PC-3 (cell line): ENCODE measurements around the gene MAP2K2. TPM values are rescaled to one million over a fixed set of nuclear protein-coding genes. Genes with fewer than 3 reads are reported as not detected.

Source experiments
- ATAC-seq: fragments of 200-7000 bp; cut with Tn5 transposase; 2 replicates; pipeline ENCODE4 v1.9.1; 2020; ENCODE audit warnings: mild to moderate bottlenecking, moderate library complexity
- BruUV-seq: library from RNA; stranded (reverse); fragments of 400-500 nt; replicated peaks from 2 replicates; lab custom pipeline; 2021; lab: Mats Ljungman, UMichigan
- CTCF ChIA-PET: fragments of 300-600 bp; sonication (Branson Sonifier 250); formaldehyde crosslinking; loops from one replicate; lab custom pipeline; 2022; ENCODE audit warnings: antibody characterized with exemption; lab: Charles Lee
- POLR2A ChIA-PET: fragments of 300-600 bp; sonication (Branson Sonifier 250); formaldehyde crosslinking; loops from one replicate; lab custom pipeline; 2022; ENCODE audit warnings: antibody characterized with exemption; ENCODE audit not compliant: unreplicated experiment; lab: Charles Lee
- DNase-seq: peaks from one replicate; pipeline ENCODE4 v3.0.0-alpha.2; 2015
- H2AFZ ChIP-seq: fragments of 300-600 bp; sonication (generic); 2 replicates; pipeline ENCODE4 v1.6.0; 2016; ENCODE audit warnings: antibody characterized with exemption, low read length
- H3F3A ChIP-seq: fragments of 300-600 bp; sonication (generic); one replicate; pipeline ENCODE4 v1.6.0; 2017; ENCODE audit warnings: antibody characterized with exemption, low read length, control low read depth, mild to moderate bottlenecking; ENCODE audit not compliant: unreplicated experiment
- H3K27ac ChIP-seq: fragments of 300-600 bp; sonication (generic); 2 replicates; pipeline ENCODE4 v1.5.1; 2016; ENCODE audit warnings: mild to moderate bottlenecking, low read length
- H3K27me3 ChIP-seq: fragments of 300-600 bp; sonication (generic); 2 replicates; pipeline ENCODE4 v1.6.1; 2016; ENCODE audit warnings: low read length, mixed read lengths
- H3K36me3 ChIP-seq: fragments of 300-600 bp; sonication (generic); 2 replicates; pipeline ENCODE4 v1.6.1; 2016; ENCODE audit warnings: low read depth, mixed run types, low read length, mixed read lengths
- H3K4me1 ChIP-seq: fragments of 300-600 bp; sonication (generic); 2 replicates; pipeline ENCODE4 v1.5.1; 2016; ENCODE audit warnings: low read length; ENCODE audit not compliant: insufficient read depth
- H3K4me2 ChIP-seq: fragments of 300-600 bp; sonication (generic); 2 replicates; pipeline ENCODE4 v1.6.0; 2016; ENCODE audit warnings: low read length
- H3K4me3 ChIP-seq: fragments of 300-600 bp; sonication (generic); 2 replicates; pipeline ENCODE4 v1.5.1; 2016; ENCODE audit warnings: mild to moderate bottlenecking, low read length, mixed read lengths
- H3K79me2 ChIP-seq: fragments of 300-600 bp; sonication (generic); 2 replicates; pipeline ENCODE4 v1.6.1; 2017; ENCODE audit warnings: low read length, mixed read lengths
- H3K9ac ChIP-seq: fragments of 300-600 bp; sonication (generic); 2 replicates; pipeline ENCODE4 v1.6.0; 2016; ENCODE audit warnings: mild to moderate bottlenecking, low read length
- H3K9me2 ChIP-seq: fragments of 300-600 bp; sonication (generic); replicated peaks from 2 replicates; pipeline ENCODE4 v1.6.1; 2016; ENCODE audit warnings: mixed run types, low read length, mixed read lengths
- H3K9me3 ChIP-seq: fragments of 300-600 bp; sonication (generic); 2 replicates; pipeline ENCODE4 v1.6.1; 2016; ENCODE audit warnings: low read length, mixed read lengths
- H4K20me1 ChIP-seq: fragments of 300-600 bp; sonication (generic); 2 replicates; pipeline ENCODE4 v1.6.1; 2016; ENCODE audit warnings: low read length, mixed read lengths
- CTCF ChIP-seq: fragments of 300-600 bp; sonication (generic); conservative IDR thresholded peaks from 2 replicates; pipeline ENCODE4 v1.5.1; 2017; ENCODE audit warnings: antibody characterized with exemption, low read depth, mild to moderate bottlenecking, low read length
- EZH2 ChIP-seq: fragments of 300-600 bp; sonication (generic); IDR thresholded peaks from one replicate; pipeline ENCODE4 v1.6.1; 2017; ENCODE audit warnings: antibody characterized with exemption, mild to moderate bottlenecking, low read length; ENCODE audit not compliant: unreplicated experiment
- EZH2phosphoT487 ChIP-seq: fragments of 300-600 bp; sonication (generic); IDR thresholded peaks from 2 replicates; pipeline ENCODE4 v1.6.1; 2018; ENCODE audit warnings: mild to moderate bottlenecking, antibody characterized with exemption, low read length, borderline replicate concordance
- intact Hi-C: fragments of 100-400 bp; cut with micrococcal nuclease; formaldehyde crosslinking; loops from 2 replicates; pipeline ENCODE4 v1.9.0; 2023
- total RNA-seq: library from RNA; depleted of rRNA; stranded (reverse); fragments of >200 nt; gene quantifications from 2 replicates; pipeline ENCODE4 v1.2.3, GENCODE V29; 2014

Gene MAP2K2
- total RNA-seq, 1 experiment from 2014 or later, result 229 TPM

GRCh38 chr19:4157164-4157563 is 33.2 kb upstream of the MAP2K2 start:
- Histone ChIP-seq H3K9me3 (no peaks in the 10 kb centered on the region), H3K9ac (no peak overlapping the region), H3K4me1 (no peaks in the 10 kb centered on the region), H3K4me2 (no peak overlapping the region), H3K27me3 (no peaks in the 10 kb centered on the region), H3K4me3 (no peak overlapping the region), H3K9me2 (no peaks in the 10 kb centered on the region), H4K20me1 (no peaks in the 10 kb centered on the region), H3K79me2 (no peaks in the 10 kb centered on the region), H3K27ac (no peak overlapping the region), H3K36me3 (no peaks in the 10 kb centered on the region), H3F3A (no peaks in the 10 kb centered on the region), H2AFZ (no peak overlapping the region)
- BruUV-seq, result no TSS peak
- intact Hi-C loops, result no loop called here
- TF ChIP-seq EZH2 (no peak), CTCF (no peak), EZH2phosphoT487 (no peak)
- ChIA-PET POLR2A (interaction anchor here (0.5 kb wide), 1 partner anchor 16 kb away, joined by 5 read pairs; no protein-coding TSS in a partner anchor), CTCF (no interaction called here)
- ATAC-seq (no peak), DNase-seq (no peak)

- H3K36me3 ChIP-seq, result no peaks in the 10 kb centered on the region
- no peak overlapping the region for H3K27ac ChIP-seq
- ChIA-PET CTCF (interaction anchor here (0.6 kb wide), 1 partner anchor 167 kb away, joined by 7 read pairs; no protein-coding TSS in a partner anchor), POLR2A (no interaction called here)
- no peaks in the 10 kb centered on the region for H4K20me1 ChIP-seq
- no peaks in the 10 kb centered on the region for H3F3A ChIP-seq
- no peak overlapping the region for H2AFZ ChIP-seq
- no peak for ATAC-seq
- H3K79me2 ChIP-seq, result no peaks in the 10 kb centered on the region
- H3K4me2 ChIP-seq, result no peak overlapping the region
- no peak overlapping the region for H3K4me3 ChIP-seq
- TF ChIP-seq CTCF, result no peak
- no peaks in the 10 kb centered on the region for H3K4me1 ChIP-seq
- no peak for DNase-seq
- BruUV-seq, result no TSS peak
- H3K9me3 ChIP-seq, result no peaks in the 10 kb centered on the region
- no peak overlapping the region for H3K9ac ChIP-seq
- H3K27me3 ChIP-seq, result no peaks in the 10 kb centered on the region
- no peaks in the 10 kb centered on the region for H3K9me2 ChIP-seq
- intact Hi-C loops, result no loop called here
Measured at GRCh38 chr19:4154571-4155312, 30.8 kb upstream of the MAP2K2 start.

DNA sequence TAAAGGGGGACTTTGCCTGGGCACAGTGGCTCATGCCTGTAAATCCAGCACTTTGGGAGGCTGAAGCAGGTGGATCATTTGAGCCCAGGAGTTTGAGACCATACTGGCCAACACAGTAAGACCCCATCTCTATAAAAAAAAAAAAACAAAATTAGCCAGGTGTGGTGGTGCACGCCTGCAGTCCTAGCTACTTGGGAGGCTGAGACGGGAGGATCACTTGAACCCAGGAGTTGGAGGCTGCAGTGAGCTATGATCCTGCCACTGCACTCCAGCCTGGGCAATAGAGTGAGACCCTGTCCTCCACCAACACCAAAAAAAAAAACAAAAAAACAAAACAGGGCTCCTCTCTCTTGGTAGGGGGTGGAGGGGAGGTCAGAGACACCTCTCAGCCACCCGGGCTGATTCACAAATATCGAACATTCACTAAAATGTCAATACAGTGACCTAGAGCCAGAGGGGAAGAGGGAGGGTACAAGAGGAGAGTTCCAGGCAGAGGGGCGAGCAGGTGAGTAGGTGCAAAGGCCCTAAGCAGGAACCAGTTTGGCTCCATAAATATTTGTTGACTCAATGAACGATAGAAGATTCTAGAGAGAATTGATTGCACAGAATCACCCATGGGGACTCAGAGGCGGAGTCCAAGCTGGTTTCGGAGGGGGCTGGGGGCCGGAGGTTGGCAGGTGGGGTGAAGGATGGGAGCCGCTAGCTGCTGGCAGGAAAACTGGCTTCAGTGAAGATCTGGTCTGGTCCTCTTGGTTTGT is 28.5 kb upstream of the MAP2K2 start:
- no peaks in the 10 kb centered on the region for H3K9me2 ChIP-seq
- DNase-seq (no peak), ATAC-seq (no peak)
- TF ChIP-seq CTCF (no peak), EZH2phosphoT487 (no peak), EZH2 (no peak)
- BruUV-seq, result no TSS peak
- no peak overlapping the region for H3K4me2 ChIP-seq
- no peaks in the 10 kb centered on the region for H3K79me2 ChIP-seq
- no peaks in the 10 kb centered on the region for H3K36me3 ChIP-seq
- no peaks in the 10 kb centered on the region for H3K4me1 ChIP-seq
- H3K27ac ChIP-seq, result no peak overlapping the region
- ChIA-PET POLR2A (no interaction called here), CTCF (no interaction called here)
- no peak overlapping the region for H3K9ac ChIP-seq
- intact Hi-C loops, result no loop called here
- H3K27me3 ChIP-seq, result no peaks in the 10 kb centered on the region
- H3K4me3 ChIP-seq, result no peak overlapping the region
- no peak overlapping the region for H2AFZ ChIP-seq
- H3F3A ChIP-seq, result no peaks in the 10 kb centered on the region
- no peaks in the 10 kb centered on the region for H3K9me3 ChIP-seq
- no peaks in the 10 kb centered on the region for H4K20me1 ChIP-seq
